ENCODE results near the gene MARK3. TPM values are rescaled to one million over a fixed set of nuclear protein-coding genes. Genes with fewer than 3 reads are reported as not detected.
"Not testable (repeated sequence)": the region's sequence is repeated elsewhere in the genome, so short reads cannot be mapped to it uniquely, and the experiment has no call there.

Gene MARK3
- total RNA-seq, 1 experiment from 2014 or later, result 40.4 TPM

DNA sequence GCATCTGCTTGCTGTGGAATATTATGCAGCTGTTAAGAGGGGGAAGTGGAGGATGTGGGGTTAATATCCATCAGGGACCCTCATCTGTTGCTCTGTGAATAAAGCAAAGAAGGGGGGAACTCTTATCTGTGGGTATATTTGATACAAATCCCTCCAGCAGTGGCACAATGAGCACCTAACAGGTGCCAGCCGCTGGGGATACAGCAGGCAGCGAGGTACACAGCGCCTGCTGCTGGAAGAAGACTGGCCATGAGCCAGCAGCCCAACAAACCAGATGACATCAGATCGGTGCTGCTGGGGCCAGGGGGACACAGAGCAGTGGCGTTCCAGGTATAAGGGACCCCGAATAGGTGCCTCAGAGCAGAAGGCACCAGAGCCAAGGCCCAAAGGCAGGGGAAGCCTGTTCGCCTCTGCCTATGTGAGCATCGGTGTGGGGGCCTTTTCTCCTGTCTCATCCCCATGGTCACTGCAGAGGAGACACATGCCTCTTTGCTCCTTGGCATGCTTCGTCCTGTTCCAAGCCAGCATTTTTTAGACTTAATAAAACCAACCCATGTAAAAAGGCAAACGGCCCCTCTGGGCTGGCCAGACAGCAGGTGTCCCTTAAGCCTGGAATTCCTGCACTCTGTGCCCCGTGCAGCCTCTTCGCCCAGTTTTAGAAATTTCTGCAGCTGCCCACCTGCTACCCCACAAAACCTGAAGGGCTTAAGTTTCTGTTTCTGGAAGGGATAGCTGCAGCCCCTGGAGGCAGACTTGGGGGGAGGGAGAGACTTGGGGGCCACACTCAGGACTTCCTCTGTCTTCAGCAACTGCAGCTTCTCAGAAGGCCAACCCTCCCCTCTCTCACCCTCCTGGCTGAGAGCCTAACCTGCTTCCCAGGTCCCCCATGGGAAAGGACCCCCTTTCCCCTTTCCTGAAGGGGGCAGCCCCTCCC is 139.1 kb downstream of the MARK3 start:
- DNase-seq (ENCODE audit: low spot score), result no peak

DNA sequence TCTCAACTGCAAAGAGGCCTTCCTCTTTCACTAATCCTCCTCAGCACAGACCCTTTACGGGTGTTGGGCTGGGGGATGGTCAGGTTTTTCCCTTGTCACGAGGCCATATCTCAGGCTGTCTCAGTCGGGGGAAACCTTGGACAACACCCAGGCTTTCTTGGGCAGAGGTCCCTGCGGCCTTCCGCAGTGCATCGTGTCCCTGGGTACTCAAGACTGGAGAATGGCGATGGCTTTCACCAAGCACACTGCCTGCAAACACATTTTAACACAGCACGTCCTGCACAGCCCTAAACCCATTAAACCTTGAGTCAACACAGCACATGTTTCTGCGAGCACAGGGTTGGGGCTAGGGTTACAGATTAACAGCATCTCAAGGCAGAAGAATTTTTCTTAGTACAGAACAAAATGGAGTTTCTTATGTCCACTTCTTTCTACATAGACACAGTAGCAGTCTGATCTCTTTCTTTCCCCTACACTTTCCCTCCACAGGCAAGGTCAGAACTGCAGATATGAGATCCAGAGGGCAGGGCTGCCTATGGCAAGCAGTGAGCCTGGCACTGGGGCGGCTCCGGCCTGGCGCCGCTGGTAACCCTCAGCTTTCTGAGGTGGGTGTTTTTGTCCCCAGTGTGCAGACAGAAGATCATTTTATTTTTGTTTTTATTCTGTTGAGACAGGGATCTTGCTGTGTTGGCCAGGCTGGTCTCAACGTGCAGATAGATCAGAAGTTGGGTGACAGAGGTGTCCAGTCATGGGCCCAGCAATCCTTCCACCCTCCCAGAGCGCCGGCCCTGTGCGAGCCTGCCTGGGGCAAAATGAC is 140.4 kb downstream of the MARK3 start:
- DNase-seq (ENCODE audit: low spot score), result not testable (repeated sequence)

DNA sequence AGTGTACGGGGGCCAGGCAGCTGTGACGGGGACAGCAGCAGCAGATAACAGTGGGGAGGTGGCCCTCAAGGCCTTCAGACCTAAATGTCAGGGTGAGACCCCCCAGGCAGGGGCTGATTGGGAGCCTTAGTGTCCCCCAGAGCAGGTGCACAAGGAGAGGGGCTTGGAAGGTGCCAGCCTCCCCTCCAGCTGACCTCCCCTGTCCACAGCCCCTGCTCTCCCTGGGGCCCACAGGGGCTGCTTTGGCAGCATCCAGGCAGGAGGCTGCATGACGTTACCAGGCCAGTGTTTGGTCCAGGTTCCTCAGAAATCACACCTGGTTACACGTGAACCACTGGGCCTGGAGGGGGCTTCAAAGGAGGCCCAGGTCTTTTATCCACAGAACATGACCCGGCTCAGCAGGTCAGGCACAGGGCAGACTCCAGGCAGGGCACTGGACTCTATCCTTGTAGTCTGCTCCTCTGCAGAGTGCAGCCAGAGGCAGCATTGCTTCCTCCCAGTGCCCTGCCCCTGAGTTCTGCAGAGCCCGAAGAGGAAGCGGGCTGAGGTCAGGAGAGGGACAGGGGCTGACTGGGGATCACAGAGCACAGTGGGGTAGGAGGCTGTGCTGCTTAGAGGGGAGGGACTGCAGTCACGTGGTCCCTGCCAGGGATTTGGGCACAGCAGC is 141.2 kb downstream of the MARK3 start:
- DNase-seq (ENCODE audit: low spot score), result no peak

DNA sequence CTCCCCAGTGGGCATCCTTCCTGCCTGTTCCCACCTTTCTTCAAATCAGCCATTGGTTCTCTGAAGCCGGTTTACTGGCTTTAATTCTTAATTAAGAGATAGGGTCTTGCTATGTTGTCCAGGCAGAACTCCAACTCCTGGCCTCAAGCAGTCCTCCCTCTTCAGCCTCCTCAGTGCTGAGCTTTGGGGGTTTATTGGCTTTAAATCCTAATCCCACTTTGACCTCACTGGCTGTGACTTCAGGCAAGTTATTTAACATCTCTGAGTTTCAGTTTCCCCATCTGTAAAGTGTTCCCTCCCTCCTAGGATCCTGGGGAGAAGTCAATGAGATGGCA is 141.7 kb downstream of the MARK3 start:
- no peak for DNase-seq (ENCODE audit: low spot score)

DNA sequence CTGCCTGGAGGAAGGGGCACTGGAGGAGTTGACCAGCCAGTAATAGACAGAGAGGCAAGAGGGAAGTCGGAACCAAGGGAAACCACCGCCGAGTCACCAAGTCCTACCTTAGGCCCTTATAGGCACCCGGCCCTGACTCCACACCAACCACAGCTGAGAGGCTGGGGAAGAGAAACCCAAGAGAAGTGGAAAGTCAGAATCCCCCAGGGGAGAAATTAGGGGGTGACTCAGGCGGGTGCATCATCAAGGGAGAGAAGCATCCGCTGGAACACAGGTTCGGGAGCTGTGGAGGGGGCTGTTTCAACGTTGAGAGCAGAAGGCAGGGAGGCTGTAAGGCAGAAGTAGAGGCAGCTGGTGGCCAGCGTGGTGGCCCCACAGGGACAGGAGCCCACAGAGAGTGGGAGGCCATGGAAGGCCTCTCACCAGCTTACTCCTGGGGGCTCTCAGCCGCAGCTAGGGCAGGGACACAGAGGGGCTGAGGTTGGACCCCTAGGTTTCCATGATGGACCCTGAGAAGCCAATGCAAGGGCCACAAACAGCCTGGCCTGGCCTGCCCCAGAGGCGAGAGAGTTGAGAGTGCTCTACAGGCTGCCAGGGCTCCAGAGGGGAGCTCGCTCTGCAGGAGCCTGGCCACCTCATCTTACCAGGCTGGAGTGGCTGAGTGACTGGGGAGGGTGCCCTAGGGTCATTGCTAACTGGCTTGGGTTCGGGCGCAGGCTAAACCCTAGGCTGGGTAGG is 142.4 kb downstream of the MARK3 start:
- no peak for DNase-seq (ENCODE audit: low spot score)

DNA sequence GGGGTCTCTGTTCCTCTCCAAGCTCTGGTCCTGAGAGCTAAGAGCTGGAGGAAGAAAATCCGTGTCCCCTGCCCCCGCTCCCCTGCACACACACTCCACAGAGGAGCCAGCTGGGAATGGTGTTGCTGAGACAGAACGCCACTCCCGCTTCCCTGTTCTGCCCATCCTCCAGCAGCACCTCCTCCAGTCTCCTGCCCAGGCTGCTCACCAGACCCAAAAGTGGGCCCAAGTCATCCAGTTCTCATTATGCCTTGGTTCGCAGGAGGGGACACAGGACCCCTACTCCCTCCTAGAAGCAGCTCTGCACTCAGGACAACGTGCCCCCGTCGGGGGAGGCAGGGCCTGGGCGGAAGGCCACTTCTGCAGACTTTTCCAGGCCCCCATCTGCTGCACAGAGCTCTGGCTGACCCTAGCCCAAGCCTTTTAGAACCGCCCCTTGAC is 143.0 kb downstream of the MARK3 start:
- no peak for DNase-seq (ENCODE audit: low spot score)

DNA sequence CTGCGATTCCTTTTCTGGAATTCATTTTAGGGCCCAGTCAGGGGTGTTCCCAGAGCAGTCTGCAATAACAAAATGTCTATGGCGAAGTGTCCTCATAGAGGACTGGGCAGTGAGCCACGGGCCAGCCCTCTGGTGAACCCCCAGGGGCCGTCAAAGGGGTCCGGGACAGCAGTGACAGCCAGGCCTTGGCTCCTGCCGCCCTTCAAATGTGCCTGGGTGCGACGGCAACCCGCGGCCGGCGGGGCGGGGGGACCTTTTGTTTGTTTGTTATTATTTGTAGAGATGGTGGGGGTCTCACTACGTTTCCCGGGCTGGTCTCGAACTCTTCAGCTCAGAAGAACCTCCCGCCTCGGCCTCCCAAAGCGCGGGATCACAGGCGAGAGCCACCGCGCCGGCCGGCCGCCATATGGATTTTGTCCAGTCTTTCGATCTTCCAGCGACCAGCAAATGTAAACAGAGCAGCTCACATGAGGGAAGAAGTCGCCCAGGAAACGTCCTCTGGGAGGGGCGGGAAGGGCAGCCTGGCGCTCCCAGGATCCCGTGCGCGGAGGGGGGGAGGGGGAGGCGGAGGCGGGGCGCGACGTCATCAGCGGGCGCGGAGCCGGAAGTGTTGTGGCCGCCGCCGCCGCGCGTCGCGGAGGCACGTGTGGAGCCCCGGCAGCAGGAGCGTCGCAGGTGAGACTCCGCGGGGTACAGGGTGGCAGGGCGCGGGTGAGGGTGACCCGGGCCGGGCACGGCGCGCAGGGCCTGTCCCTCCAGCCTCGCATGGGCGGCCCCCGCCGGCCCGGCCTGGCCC is 143.6 kb downstream of the MARK3 start, which contains the start of gene TRMT61A:
Gene TRMT61A (plus strand): TSS at position 610 of the 796 bp plus-strand sequence. CDS start 783 bp downstream, outside the sequence.
- DNase-seq (ENCODE audit: low spot score), result peak; percentile 68

DNA sequence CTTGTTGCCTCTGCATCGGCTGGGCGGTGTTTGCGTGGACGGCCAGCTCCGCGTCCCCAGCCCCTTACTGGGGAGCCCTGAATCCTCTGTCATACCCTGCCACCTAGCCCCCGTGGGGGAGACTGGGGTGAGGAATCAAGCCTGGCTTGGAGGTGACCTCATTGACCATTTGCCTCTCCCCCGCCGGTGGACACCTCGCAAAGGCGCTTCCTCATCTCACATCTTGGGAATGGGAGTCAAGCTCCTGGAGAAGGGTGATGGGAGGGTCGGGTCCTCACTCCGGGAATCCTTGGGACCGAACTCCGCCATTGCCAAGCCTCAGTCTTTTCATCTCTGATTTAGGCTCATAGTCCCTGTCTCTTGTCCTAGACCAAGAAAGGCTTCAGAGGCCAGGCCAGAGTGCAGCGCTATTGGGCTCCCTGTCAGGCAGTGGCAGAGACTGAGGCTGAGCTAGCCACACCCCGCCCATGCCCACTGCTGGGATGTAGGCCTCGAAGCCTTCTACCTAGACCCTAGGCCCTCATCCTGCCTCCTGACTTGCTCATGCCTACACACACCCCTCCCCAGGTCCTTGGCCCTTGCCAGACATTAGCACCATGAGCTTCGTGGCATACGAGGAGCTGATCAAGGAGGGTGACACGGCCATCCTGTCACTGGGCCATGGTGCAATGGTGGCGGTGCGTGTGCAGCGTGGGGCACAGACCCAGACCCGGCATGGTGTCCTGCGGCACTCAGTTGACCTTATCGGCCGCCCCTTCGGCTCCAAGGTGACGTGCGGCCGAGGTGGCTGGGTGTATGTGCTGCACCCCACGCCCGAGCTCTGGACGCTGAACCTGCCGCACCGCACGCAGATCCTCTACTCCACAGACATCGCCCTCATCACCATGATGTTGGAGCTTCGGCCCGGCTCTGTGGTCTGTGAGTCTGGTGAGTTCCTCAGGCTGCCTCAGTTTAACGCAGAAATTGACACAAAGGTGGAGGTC is 144.5 kb downstream of the MARK3 start:
- no peak for DNase-seq (ENCODE audit: low spot score)

DNA sequence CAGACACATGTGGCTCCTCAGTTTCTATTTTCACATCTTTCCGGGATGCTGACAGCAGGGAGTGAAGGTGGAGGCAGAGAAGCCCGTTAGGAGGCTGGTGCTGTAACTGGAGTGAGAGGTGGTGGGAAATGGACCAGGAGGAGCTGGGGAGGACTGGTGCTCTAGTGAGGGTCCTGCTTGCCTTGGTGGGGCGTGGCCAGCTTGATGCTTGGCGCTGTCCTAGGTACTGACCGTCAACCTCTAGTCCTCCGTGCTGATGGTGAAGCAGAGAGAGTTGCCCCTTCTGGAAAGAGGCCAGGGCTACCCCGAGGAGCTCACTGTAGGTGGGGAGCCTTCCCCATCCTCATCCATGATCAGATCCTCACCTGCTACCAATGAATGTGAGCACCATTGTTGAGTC is 145.2 kb downstream of the MARK3 start:
- no peak for DNase-seq (ENCODE audit: low spot score)

DNA sequence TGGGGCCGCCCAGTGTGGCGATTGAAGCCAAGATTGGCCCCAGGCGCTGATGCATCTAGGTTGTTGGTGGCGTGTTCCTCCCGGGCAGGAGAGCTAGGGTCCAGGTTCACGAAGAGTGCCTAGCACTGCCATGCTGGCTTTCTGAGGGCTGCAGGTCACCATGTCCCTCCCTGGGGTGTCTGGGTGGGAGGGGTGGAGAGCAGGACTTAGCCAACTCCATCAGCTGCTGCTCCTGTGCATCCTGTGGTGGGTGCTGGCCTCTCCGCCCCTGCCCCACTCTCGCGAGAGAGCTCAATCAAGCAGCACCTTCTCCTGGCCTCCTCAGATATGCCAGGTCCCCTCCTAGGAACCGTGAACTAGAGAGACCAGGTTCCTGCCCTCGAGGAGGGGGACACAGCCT is 145.6 kb downstream of the MARK3 start:
- DNase-seq (ENCODE audit: low spot score), result no peak

DNA sequence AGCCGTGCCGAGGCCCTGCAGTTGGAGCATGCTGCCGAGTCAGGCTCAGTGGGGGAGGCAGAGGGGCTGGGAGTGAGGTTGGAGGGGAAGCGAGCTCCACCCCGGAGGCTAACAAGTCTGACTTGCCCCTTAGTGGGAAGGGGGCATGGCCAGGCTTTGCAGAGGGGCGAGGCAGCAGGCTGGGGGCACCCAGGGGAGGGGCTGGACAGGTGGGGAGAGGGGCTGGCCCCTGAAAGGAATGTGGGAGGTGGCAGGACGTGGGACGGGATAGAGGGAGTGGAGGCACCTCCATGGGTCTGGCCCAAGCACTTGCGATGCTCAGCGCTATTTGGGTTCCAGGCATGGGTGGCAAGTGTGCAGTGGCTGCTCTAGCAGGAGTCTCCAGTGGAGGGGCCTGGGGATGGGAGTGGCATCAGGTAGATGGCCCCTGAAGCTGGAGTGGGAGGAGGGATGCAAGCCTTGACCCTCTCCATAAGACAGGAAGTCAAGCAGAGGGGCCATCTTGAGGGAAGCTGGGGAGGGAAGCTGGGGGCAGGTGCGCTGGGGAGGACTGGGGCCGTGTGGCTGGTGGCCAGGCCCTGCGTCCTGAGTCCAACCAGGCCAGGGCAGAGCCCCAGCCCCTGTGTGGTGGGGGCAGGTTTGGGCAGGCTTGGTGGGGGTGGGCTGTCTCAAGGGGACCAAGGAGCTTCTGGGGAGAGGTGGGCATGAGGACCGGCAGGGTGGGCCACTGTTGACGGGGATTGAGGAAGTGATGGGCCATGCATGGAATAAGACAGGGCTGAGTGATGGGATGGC is 146.4 kb downstream of the MARK3 start:
- no peak for DNase-seq (ENCODE audit: low spot score)

DNA sequence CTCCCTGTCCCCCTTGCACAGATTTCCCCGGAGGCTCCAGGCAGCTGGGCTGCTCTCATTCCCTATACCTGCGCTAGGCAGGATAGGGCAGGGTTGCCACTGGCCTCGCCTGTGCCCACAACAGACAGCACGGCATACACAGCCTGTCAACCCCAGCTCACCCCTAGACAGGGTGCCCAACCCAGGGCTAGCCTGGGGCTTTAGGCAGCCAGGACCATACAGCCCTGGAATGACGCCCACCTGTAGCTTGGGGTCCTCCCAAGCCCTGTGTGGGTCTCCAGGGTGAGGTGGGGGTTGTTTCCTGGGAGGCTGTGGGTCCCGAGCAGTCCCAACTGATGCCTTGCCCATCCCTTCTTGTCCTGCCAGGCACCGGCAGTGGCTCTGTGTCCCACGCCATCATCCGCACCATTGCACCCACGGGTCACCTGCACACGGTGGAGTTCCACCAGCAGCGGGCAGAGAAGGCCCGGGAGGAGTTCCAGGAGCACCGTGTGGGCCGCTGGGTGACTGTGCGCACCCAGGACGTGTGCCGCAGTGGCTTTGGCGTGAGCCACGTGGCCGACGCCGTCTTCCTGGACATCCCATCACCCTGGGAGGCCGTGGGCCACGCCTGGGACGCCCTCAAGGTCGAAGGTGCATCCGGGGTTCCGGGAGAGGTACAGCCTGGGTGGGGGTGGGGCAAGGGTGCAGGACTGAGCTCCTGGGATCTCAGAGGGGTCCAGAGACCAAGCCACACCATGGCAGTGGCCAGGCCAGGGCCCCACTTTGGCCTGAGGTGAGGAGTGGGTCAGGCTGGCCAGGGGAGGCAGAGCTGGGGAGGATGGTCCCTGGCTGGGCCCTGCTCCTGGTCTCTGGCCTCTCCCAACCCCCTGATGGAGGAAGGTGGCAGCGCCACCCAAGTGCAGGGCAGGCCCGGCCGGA is 147.3 kb downstream of the MARK3 start:
- no peak for DNase-seq (ENCODE audit: low spot score)

DNA sequence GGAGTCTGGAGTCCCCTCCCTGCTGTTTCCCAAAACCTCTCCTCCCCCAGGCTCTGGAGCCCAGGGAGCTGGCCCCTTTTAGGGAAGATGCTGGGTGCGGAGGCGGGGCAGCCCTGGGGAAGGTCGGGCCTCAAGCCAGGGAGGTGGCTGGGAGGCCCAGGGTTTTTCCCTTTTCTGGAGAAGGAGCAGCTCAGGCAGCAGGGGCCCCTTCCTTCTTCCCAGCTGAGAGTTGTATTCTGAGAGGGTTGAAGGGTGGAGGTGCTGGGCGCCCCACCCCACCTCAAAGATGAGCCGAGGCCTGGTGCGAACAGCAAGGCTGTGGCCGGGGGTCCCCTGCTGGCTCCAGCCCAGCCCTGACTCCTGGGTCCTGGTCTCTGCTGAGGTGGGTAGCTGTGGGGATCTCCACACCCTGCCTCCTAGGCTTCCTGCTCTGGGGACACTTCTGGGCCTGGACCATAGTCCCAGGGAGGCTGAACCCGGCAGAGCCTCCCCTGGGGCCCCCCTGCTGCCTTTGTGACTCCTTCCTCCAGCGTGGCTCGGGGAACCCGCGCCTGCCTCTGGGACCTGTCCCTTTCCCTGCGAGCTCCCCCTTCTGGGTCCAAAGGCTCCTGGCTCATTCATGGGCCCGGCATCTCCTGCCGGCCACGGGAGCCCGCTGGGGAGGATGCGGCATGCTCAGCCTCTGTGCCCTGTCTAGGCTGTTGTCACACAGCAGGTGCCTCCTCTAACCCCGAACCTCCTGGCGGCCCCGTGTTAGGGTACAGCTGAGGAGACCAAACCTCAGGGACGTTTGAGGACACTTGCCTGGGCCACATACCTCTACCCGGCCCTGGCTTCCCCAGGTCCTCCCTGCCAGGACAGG is 148.2 kb downstream of the MARK3 start:
- no peak for DNase-seq (ENCODE audit: low spot score)

DNA sequence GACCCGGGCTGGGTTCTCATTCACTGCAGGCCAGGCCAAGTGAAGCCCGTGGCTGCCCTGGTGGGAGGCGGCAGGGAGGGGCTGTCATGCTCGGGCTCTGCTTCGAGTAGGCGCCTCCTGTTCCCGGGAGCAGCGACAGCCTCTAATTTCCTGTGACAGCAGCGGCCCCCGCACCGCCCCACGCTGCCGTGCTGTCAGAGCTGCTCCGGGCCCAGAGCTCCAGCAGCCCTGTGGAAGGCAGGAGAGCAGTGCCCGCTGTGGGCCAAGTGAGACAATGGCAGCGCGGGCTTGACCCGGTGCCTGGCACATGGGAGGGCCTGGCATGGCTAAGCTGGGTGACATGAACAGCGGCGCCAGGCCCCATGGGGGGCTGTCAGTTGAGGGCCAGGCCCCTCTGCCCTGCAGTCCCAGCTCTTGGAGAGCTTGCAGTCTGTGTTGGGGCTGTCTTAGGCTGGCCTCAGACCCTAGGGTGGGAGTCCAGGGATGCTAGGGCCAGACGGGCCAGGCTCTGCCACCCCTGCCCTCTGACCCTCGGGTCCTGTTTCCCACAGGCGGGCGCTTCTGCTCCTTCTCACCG is 148.9 kb downstream of the MARK3 start:
- no peak for DNase-seq (ENCODE audit: low spot score)

DNA sequence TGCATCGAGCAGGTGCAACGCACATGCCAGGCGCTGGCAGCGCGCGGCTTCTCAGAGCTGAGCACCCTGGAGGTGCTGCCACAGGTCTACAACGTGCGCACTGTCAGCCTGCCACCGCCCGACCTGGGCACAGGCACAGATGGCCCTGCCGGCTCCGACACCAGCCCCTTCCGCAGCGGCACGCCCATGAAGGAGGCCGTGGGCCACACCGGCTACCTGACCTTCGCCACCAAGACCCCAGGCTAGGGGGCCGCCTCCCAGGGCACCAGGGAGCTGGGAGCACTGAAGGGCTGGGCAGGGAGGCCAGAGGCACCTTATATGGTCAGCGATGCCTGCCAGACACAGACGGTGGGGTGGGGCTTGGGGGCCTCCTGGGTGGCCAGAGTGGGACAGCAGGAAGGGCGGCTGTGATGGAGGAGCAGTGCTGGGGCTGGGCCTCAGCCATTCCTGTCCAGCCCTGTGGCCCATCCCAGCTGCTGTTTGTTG is 149.4 kb downstream of the MARK3 start:
- no peak for DNase-seq (ENCODE audit: low spot score)

Data from A172 (cell line).